Measurements from ENCODE around the gene B9D2.
"Not testable (repeated sequence)": the region's sequence is repeated elsewhere in the genome, so short reads cannot be mapped to it uniquely, and the experiment has no call there.

The B9D2 gene, protein sequence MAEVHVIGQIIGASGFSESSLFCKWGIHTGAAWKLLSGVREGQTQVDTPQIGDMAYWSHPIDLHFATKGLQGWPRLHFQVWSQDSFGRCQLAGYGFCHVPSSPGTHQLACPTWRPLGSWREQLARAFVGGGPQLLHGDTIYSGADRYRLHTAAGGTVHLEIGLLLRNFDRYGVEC

GRCh38 chr19:41363753-41364523 lies at the start of gene B9D2:
TSS of gene B9D2 (minus strand) at chr19:41364149. CDS start at chr19:41363519, 630 bp downstream.
- peak; percentile 98 for DNase-seq (ENCODE audit: low spot score)

DNA sequence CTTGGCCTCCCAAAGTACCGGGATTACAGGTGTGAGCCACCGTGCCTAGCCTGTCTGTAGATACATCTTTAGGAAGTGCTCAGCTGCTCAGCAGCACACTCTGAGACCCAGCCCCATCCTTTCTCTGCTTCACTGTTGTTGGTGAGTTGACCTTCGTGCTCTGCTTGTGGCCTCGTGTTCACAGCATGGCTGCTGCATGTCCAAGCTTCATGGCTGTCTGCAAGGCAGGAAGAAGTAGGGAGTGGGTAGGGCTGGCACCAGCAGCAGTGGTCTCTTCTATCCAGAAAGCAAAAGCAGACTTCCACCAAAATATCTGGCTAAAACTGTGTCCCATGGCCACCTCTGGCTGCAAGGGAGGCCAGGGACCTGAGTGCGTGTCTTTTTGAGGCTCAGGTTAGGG lies 49.0 kb upstream of the B9D2 start:
- DNase-seq (ENCODE audit: low spot score), result no peak

- no peak for DNase-seq (ENCODE audit: low spot score)
Observed at GRCh38 chr19:41411968-41412265, 48.0 kb upstream of the B9D2 start.

DNA sequence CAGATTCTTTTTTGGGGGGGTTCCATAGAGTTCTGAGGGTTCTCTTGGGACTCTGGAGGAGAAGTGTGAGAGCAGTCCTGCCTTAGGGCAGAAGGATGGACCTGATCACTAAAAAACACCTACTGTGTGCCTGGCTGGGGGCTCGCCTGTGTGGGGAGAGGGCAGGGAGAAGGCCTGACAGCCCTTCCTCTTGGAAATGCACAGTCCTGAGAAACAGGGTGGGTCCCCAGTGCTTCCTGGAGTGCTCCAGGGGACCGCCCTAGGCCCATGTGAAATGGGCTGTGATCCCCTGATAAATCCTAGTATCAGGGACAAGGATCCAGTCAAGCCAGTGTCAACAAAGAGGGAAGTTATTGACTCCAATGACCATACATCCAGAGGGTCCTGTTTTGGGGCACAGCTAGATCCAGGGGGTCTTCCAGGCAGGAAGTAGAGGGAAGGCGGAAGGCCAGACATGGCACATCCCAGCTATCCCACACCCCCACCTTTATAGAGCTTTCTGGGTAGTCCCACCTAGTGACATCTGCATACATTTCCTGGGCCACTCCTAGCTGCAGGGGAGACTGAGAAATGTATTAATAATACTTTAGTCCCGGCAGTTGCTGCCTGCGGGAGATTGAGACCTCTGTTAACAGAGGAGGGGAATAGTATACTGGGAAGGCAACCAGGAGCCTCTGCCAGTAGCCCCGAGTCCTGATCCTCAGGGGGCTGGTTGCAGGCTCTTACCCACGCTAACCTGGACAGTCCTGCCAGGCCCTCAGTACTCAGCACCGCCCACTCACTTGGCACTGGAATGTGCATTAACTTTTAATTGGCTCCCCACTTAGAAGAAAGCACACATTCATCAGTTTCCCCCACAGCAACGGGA lies 47.4 kb upstream of the B9D2 start:
- no peak for DNase-seq (ENCODE audit: low spot score)

GRCh38 chr19:41410336-41411054 lies 46.5 kb upstream of the B9D2 start:
- no peak for DNase-seq (ENCODE audit: low spot score)

DNA sequence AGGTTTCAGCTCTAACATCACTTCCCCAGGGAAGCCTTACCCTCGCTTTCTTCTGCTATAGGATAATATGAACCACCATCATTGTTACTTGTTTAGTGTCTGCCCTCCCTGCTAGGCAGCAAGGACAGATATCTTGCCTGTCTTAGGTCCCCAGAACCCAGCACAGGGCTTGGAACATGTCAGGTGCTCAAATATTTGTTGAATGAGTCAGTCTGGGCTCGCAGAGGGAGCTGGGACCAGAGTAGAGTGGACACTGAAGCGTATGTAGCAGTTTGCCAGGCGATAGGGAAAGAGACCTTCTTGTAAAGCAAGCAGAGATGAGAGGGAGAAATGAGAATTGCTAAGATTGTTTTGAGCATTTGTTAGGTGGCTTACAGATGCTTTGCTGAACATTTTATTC lies 45.3 kb upstream of the B9D2 start:
- DNase-seq (ENCODE audit: low spot score), result no peak

DNA sequence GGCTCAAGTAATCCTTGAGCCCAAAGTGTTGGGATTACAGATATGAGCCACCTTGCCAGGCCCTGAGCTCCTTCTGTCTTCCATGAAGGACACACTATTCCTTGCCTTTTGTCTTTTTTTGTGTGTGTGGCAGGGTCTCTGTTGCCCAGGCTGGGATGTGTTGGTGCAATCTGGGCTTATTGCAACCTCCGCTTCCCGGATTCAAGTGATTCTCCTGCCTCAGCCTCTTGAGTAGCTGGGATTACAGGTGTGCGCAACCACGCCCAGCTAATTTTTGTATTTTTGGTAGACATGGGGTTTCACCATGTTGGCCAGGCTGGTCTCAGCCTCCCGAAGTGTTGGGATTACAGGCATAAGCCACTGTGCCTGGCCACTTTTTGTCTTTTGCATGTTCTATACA lies 44.9 kb upstream of the B9D2 start:
- DNase-seq (ENCODE audit: low spot score), result not testable (repeated sequence)

DNA sequence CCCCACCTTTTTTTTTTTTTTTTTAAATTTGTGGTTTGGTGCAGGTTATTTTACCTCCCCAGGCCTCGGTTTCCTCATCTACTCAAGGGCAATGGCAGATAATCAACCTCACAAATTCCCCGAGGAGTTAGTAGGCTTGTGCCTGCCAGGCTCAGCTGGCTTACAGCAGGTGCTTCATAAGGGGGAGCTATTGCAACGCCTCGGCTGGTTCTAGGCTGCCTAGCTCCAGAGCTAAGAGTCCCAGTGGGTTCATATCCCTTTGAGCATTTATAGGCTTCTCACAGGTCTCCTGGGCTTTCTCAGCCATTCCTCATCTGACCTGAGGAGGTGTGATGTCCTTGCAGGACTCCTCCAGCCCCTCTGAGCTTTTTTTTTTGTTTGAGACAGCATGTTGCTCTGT lies 44.3 kb upstream of the B9D2 start:
- no peak for DNase-seq (ENCODE audit: low spot score)

DNA sequence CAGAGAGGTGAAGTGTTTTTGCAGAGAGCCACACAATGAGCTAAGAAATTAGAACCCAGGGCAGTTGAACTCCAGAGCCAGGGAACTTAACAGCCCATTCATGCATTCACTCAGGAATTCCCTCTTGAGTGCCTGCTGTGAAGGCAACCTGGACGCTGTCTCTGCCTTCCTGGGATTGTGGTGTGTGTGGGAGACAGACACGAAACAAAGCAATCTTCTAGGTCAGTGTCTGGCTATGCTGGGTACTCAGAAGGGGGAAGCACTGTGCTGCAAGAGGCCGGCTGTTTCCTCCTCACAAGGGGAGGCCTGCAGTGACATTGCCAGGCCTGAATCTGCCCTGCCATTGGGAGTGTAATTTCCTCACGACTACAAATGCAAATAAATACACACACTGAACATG lies 43.3 kb upstream of the B9D2 start:
- DNase-seq (ENCODE audit: low spot score), result no peak

DNA sequence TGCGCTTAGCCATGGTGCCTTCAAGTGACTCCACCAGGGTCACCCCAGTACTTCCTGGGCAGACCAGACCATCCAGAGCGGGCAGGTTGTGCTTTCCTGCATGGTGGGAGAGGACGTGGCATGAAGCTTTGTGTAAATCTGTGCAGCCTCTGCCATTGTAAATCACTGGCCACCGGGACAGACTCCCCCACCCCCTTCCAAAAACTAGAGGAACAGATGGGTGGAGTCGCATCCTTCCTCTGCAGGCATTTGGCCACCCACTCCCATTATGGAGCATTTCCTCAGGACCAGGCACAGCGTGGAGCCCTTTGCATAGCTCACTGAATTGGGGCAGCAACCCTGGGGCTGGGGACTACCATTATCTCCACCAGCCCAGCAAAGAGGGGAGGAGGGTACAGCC lies 41.8 kb upstream of the B9D2 start:
- DNase-seq (ENCODE audit: low spot score), result no peak

DNA sequence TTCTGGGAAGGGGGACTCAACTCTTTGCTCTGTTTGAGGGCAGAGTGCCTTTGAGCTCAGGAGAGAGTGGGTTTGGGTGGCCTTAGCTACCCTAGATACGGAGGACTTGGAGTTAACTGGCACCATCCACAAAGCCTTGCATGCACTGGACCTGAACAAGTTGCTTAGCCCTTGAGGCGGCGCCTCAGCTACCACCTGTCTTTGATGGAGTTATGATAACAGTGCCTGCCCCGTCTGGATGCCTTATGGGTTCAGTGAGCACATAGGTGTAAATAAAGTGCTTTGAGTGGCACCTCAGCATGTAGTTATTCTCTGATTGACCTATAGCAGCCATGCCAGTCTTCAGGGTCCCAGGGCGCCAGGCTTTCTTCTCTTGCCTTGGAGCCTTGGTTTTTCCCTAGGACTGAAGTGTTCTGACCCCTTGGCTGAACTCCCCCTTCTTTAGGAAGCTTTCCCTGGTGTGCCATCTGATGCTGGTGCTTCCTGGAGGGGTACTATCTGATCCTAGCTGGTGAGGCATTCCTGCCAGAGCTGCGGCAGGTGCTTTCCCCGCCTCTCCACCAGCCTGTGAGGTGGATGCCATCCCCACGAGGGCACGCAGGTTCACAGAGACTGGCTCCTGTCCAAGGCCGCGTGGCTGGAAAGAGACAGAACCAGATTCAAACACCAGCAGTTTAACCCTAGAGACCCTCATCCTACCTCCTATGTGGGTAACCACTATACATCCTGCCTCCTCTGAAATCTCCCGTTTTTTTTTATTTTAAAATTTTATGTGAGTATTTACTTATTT lies 39.4 kb upstream of the B9D2 start:
- no peak for DNase-seq (ENCODE audit: low spot score)

GRCh38 chr19:41402010-41402409 lies 38.1 kb upstream of the B9D2 start:
- no peak for DNase-seq (ENCODE audit: low spot score)

- no peak for DNase-seq (ENCODE audit: low spot score)
Observed at GRCh38 chr19:41401483-41401882, 37.5 kb upstream of the B9D2 start.

DNA sequence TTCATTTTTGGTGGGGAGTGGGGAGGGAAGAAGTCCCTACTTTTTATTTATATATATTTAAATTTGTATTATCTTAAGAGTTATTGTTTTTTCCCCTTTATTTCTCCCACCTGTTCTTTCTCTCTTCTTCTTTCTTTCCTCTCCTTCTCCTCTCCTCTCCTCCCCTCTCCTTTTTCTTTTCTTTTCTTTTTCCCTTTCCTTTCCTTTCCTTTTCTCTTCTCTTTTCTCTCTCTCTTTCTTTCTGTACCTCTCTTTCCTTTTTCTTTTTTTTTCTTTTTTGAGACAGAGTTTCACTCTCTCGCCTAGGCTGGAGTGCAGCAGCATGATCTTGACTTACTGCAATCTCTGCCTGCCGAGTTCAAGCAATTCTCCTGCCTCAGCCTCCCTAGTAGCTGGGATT lies 35.6 kb upstream of the B9D2 start:
- DNase-seq (ENCODE audit: low spot score), result no peak

DNA sequence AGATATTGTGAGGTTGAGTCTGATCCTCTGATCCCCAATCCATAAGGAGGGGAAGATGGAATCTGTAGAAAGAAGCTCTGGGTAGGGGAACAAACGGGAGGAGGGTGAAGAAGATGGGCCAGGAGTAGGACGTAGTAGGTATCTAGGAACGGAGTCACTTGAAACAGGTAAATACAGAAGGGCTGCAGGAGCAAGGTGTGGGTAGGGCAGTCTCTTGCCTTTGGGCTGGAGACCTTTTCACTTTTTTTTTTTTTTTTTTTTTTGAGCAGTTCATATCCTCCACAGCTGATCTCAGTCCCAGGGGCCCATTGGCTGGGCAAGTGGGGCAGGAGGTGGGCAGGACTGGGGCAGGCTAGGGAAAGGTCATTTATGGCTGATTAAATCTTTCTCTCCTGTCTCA lies 35.1 kb upstream of the B9D2 start:
- no peak for DNase-seq (ENCODE audit: low spot score)

DNA sequence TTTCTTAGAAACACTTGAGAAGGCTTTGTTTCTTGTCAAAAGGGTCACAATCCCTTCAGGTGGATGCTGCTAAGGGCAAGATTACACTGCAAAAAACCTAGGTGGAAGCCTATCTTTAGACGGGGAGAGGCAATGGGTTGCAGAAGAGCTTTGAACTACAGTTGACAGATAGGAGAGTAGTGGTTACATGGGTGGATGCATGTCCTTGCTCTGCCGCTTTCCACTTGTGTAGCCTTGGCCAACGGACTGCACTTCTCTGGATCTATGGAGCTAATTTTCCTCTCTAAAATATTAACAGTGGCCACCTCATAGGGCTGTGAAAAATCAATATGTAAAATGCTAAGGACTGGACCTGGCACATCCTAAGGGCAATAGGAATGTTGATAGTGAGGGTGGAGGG lies 34.6 kb upstream of the B9D2 start:
- no peak for DNase-seq (ENCODE audit: low spot score)

DNA sequence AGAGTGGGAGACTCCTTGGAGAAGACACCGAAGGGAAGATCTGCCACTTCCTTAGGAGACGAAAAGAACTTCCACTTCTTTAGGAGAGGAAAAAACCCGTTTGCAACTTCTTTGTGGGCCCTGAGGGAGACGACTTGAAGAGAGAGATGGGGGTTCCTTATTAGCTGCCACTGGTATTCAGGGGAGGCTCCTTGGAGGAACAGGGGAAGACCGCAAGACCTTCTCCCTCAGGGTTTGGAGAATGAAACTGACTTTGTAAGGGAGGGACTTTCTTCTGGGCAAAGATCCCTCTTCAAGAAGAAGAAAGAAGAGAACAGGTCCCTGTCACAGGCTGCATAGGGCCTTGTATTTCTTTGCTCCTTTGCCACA lies 34.1 kb upstream of the B9D2 start:
- peak; percentile 18 for DNase-seq (ENCODE audit: low spot score)

DNA sequence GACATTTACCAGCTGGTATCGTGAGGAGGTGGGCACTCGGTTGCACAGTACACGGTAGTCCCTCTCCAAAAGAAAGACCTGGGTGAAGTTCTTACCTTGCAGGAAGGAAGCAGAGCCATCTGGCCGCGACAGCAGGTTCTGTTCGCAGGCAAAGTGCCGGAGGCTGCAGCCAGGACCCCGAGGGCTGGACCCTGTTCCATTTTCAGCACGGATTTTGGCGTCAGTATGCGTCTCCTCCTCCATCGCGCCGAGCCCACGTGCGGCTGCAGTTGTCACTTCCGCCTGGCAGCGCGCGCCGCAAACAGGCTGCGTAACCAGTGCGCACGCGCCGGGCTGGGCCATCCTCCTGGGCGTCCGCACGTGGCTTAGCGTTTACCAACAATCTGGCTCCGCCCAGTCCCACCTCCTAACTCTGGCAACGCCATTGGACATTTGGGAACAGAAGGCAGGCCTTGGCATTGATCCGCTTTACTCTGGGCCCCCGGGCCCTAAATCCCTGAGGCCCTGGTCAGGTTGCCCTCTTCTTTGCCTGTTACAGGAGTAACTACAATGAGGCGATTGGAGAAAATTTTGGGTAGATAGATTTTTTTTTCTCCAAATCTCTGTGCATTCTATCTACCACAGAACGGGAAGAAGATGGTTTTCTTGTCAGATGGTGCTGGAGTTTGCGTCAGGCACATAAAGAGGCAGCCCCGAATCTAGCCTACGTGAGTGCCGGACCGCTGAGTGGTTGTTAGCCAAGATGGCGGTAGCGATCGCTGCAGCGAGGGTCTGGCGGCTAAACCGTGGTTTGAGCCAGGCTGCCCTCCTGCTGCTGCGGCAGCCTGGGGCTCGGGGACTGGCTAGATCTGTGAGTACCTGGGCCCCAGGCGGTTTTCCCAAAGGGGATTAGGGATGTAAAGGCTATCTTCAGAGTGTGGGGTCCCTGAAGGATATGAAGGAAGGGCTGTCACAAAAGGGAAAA lies 33.4 kb upstream of the B9D2 start, which contains the start of the genes BCKDHA and EXOSC5:
TSS of gene BCKDHA (plus strand) at position 733 of the 964 bp plus-strand sequence. CDS start at position 743, 10 bp downstream.
TSS of gene EXOSC5 (minus strand) at position 274 of the 964 bp plus-strand sequence. CDS start at position 243, 31 bp downstream.
- DNase-seq (ENCODE audit: low spot score), result peak; percentile 100

- DNase-seq (ENCODE audit: low spot score), result no peak
Observed at GRCh38 chr19:41395355-41395754, 31.4 kb upstream of the B9D2 start.

DNA sequence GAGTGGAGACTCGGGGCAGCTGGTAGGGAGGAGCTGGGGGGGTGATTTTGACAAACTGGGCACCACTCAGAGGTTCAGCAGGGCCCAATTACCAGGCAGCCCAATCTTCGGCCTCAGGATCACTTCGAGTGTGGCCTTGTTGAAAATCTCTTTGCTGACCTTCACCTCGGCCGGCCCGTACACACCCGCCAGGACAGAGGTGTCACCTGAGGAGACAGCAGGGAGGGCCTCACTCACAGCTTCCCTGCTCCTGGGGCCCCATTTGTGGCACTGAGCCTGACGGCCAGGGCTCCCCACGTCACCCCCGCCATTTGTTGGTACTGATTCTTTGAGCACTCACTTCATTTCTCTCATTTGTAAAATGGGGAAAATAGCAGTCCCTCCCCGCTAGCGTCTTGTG lies 28.8 kb upstream of the B9D2 start:
- DNase-seq (ENCODE audit: low spot score), result no peak
